ENCODE data around the gene VAV2.

Gene VAV2

GRCh38 chr9:133830711-133831110, 161.4 kb downstream of the VAV2 start:
- no peak for DNase-seq

- no peak for DNase-seq
Observed at GRCh38 chr9:133830310-133830709, 161.8 kb downstream of the VAV2 start.

GRCh38 chr9:133828338-133828997, 163.7 kb downstream of the VAV2 start:
- no peak for DNase-seq

- DNase-seq: no peak
Observed at GRCh38 chr9:133826289-133827085, 165.6 kb downstream of the VAV2 start.

- no peak for DNase-seq
Observed at GRCh38 chr9:133825555-133826218, 166.4 kb downstream of the VAV2 start.

GRCh38 chr9:133824802-133825186, 167.3 kb downstream of the VAV2 start:
- no peak for DNase-seq

GRCh38 chr9:133824106-133824801, 167.9 kb downstream of the VAV2 start:
- DNase-seq: no peak

GRCh38 chr9:133823189-133824105, 168.7 kb downstream of the VAV2 start:
- no peak for DNase-seq

GRCh38 chr9:133822430-133823065, 169.6 kb downstream of the VAV2 start:
- DNase-seq: no peak

GRCh38 chr9:133821601-133822429, 170.3 kb downstream of the VAV2 start:
- no peak for DNase-seq

GRCh38 chr9:133819923-133820322, 172.2 kb downstream of the VAV2 start:
- no peak for DNase-seq

- no peak for DNase-seq
Observed at GRCh38 chr9:133818444-133818843, 173.7 kb downstream of the VAV2 start.

GRCh38 chr9:133815781-133816180, 176.3 kb downstream of the VAV2 start:
- DNase-seq: no peak

GRCh38 chr9:133814586-133815208, 177.4 kb downstream of the VAV2 start:
- no peak for DNase-seq

- no peak for DNase-seq
Observed at GRCh38 chr9:133813749-133814585, 178.2 kb downstream of the VAV2 start.

- no peak for DNase-seq
Observed at GRCh38 chr9:133812941-133813748, 179.0 kb downstream of the VAV2 start.

- DNase-seq: no peak
Observed at GRCh38 chr9:133812077-133812868, 179.9 kb downstream of the VAV2 start.

GRCh38 chr9:133811471-133811870, 180.7 kb downstream of the VAV2 start:
- no peak for DNase-seq
